ENCODE data around the gene ATP11A. TPM values are rescaled to one million over a fixed set of nuclear protein-coding genes. Genes with fewer than 3 reads are reported as not detected.

ATP11A gene
- total and polyA plus RNA-seq, 9 donors, result 6.6 to 72.7 (median 34.9) TPM

GRCh38 chr13:112713517-112714253 lies 23.8 kb downstream of the ATP11A start:
- Histone ChIP-seq H3K27me3 (no peaks in the 10 kb centered on the region), H3K4me1 (ENCODE audit: insufficient read depth) (peaks cover 10% of the 10 kb centered on the region), H3K36me3 (no peaks in the 10 kb centered on the region), H3K9me3 (no peaks in the 10 kb centered on the region), H3K27ac (no peak overlapping the region), H3K4me3 (no peak overlapping the region)
- TF ChIP-seq EP300 (IDR thresholded peaks at IDR 0.05) (no peak), CTCF (IDR thresholded peaks at IDR 0.05) (no peak), POLR2A (IDR thresholded peaks at IDR 0.05) (no peak)
- WGBS, 3 donors, result 61 to 75% (median 71%) methylated on average over 16 of the region's 16 CpGs
- intact Hi-C loops (cut with DNase I), result no loop called here
- DNase-seq, result peak in 3 of 5 donors; percentile 14 to 33 (median 29)

- H3K27ac ChIP-seq, result no peak overlapping the region
- peak in 2 of 5 donors; percentile 24 to 33 for DNase-seq
- 91 to 93% (median 91%) methylated on average over 23 of the region's 23 CpGs for WGBS, 3 donors
- no peaks in the 10 kb centered on the region for H3K9me3 ChIP-seq
- H3K4me1 ChIP-seq (ENCODE audit: insufficient read depth), result peaks cover 10% of the 10 kb centered on the region
- H3K27me3 ChIP-seq, result no peaks in the 10 kb centered on the region
- H3K4me3 ChIP-seq, result no peak overlapping the region
- H3K36me3 ChIP-seq, result no peaks in the 10 kb centered on the region
- intact Hi-C loops (cut with DNase I), result no loop called here
- no peak for TF ChIP-seq EP300 (IDR thresholded peaks at IDR 0.05)
- TF ChIP-seq CTCF (IDR thresholded peaks at IDR 0.05), result no peak
- TF ChIP-seq POLR2A (IDR thresholded peaks at IDR 0.05), result no peak
These were observed 24.7 kb downstream of the ATP11A start for GRCh38 chr13:112714376-112715174.

GRCh38 chr13:112715210-112715609 lies 25.4 kb downstream of the ATP11A start:
- Histone ChIP-seq H3K4me1 (ENCODE audit: insufficient read depth) (peaks cover 10% of the 10 kb centered on the region), H3K27ac (no peak overlapping the region), H3K4me3 (no peak overlapping the region), H3K9me3 (no peaks in the 10 kb centered on the region), H3K27me3 (no peaks in the 10 kb centered on the region), H3K36me3 (no peaks in the 10 kb centered on the region)
- peak in 2 of 5 donors; percentile 25 to 31 for DNase-seq
- TF ChIP-seq EP300 (IDR thresholded peaks at IDR 0.05), result no peak
- no peak for TF ChIP-seq POLR2A (IDR thresholded peaks at IDR 0.05)
- no peak for TF ChIP-seq CTCF (IDR thresholded peaks at IDR 0.05)
- intact Hi-C loops (cut with DNase I), result no loop called here
- 75 to 85% (median 78%) methylated on average over 4 to 5 of the region's 5 CpGs for WGBS, 3 donors

DNA sequence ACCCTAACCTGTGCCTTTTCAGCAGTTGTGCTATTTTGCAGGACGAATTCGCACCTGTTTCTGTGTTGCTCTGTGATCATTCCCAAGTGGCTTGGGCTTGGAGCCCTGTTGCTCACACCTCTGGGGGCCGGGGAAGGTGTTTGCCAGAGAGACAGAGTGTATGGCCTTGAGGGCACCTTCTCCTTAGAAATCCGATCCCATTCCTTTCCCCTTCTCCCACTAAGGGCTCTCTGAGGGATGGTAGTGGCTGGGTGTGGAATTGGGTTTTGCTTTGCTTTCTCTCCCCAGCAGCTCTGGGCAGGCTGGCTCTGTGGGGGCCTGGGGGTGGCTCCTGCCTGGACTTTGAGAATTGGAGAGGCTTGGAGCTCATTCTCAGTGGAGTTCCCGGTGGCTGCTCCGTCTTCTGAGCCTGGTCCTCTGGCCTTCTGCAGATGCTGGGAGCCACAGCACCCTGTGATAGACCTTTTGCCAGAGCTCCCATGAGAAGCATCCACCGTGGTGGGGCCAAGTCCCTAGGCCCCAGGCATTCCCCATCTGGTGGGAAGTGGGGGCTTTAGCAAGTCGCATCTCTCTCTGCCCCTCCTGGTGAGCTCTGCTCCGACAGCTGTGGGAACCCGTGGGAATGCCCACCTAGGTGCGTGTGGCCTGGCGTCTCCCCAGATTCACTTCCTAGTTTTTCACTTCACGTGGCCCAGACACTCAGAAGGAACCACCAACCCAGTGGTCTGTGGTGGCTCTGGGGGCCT lies 26.1 kb downstream of the ATP11A start:
- 84 to 91% (median 86%) methylated on average over 13 of the region's 13 CpGs for WGBS, 3 donors
- DNase-seq, result peak in 2 of 5 donors; percentile 23 to 25
- no peak for TF ChIP-seq EP300 (IDR thresholded peaks at IDR 0.05)
- TF ChIP-seq CTCF (IDR thresholded peaks at IDR 0.05), result no peak
- no peak for TF ChIP-seq POLR2A (IDR thresholded peaks at IDR 0.05)
- Histone ChIP-seq H3K4me1 (ENCODE audit: insufficient read depth) (peaks cover 9% of the 10 kb centered on the region), H3K36me3 (no peaks in the 10 kb centered on the region), H3K27me3 (no peaks in the 10 kb centered on the region), H3K27ac (no peak overlapping the region), H3K9me3 (no peaks in the 10 kb centered on the region), H3K4me3 (no peak overlapping the region)
- intact Hi-C loops (cut with DNase I), result no loop called here
